ENCODE data around the gene NDUFS1. TPM values are rescaled to one million over a fixed set of nuclear protein-coding genes. Genes with fewer than 3 reads are reported as not detected.

The NDUFS1 gene
- total RNA-seq, 4 donors from 2014 or later, result 55.1 to 69.3 (median 56.8) TPM

GRCh38 chr2:206105038-206105437 lies 54.2 kb downstream of the NDUFS1 start:
- no peak for TF ChIP-seq CTCF (IDR thresholded peaks at IDR 0.05; ENCODE audit: low read depth)

GRCh38 chr2:206098471-206098870 lies 60.8 kb downstream of the NDUFS1 start:
- TF ChIP-seq CTCF (IDR thresholded peaks at IDR 0.05; ENCODE audit: low read depth), result no peak

GRCh38 chr2:206096876-206097275 lies 62.4 kb downstream of the NDUFS1 start:
- TF ChIP-seq CTCF (IDR thresholded peaks at IDR 0.05; ENCODE audit: low read depth), result no peak

- no peak for TF ChIP-seq CTCF (IDR thresholded peaks at IDR 0.05; ENCODE audit: low read depth)
Measured at GRCh38 chr2:206095536-206096332, 63.5 kb downstream of the NDUFS1 start.

GRCh38 chr2:206092297-206092696 lies 66.9 kb downstream of the NDUFS1 start:
- no peak for TF ChIP-seq CTCF (IDR thresholded peaks at IDR 0.05; ENCODE audit: low read depth)

GRCh38 chr2:206088248-206088647 lies 71.0 kb downstream of the NDUFS1 start:
- no peak for TF ChIP-seq CTCF (IDR thresholded peaks at IDR 0.05; ENCODE audit: low read depth)

GRCh38 chr2:206086716-206087350 lies 72.4 kb downstream of the NDUFS1 start:
- no peak for TF ChIP-seq CTCF (IDR thresholded peaks at IDR 0.05; ENCODE audit: low read depth)
